HG03060 (cell line): ENCODE results near the gene TSPYL2.

Experiments
- ATAC-seq: cut with Tn5 transposase; IDR thresholded peaks from one replicate; pipeline ENCODE4 v1.9.1; 2021; ENCODE audit warnings: low read depth, moderate number of reproducible peaks; ENCODE audit not compliant: unreplicated experiment

Gene TSPYL2

GRCh38 chrX:53116101-53116500 lies 33.9 kb downstream of the TSPYL2 start:
- ATAC-seq = no peak

- no peak for ATAC-seq
These were observed 39.8 kb downstream of the TSPYL2 start for GRCh38 chrX:53122013-53122412.

DNA sequence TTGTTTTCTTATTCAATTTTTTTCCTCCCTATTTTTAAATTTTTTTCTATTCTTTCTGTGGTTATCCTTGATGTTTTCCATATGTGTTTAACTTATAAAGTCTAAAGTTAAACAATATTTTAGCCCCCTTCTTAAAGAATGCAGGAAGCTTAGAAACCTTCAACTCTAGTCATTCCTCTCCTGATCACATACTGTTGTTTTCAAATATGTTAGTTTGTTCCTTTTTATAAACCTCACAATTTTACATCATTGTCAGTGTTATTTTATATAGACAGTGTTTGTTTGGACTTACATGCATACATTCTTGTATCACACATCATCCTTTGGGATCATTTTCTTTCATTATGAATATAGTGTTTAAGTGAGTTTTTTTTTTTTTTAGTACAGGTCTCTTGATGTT lies 43.3 kb downstream of the TSPYL2 start:
- ATAC-seq = no peak

- no peak for ATAC-seq
These were observed 44.2 kb downstream of the TSPYL2 start for GRCh38 chrX:53126377-53126776.

DNA sequence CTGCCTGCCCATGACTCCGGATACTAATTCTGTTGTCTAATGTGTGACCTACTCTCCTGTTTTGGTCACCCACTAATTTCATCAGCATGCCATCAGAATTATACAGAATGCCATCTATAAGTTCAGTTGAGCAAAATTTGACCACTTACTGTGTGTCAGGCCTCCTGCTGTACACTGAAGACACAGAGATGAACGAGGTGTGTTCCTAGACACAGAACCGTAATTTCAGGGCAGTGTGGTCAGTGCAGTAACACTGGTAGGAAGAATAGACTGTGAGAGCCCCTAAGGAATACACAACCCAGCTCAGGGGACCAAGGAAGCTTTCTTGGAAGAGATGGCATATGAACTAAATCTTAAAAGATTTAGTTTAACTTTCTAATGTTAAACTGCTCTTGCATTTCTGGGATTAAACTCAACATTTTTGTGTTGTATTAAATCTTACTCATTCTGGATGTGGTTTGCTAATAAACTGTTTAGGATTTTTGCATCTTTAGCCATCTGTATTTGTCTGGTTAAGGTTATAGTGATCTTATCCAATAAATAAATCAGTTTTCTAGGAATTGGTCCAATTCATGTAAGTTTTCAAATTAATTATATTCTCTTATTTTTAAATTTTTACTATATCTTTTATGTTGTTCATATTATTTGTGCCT lies 46.1 kb downstream of the TSPYL2 start:
- no peak for ATAC-seq

- no peak for ATAC-seq
These were observed 51.2 kb downstream of the TSPYL2 start for GRCh38 chrX:53133400-53133799.

DNA sequence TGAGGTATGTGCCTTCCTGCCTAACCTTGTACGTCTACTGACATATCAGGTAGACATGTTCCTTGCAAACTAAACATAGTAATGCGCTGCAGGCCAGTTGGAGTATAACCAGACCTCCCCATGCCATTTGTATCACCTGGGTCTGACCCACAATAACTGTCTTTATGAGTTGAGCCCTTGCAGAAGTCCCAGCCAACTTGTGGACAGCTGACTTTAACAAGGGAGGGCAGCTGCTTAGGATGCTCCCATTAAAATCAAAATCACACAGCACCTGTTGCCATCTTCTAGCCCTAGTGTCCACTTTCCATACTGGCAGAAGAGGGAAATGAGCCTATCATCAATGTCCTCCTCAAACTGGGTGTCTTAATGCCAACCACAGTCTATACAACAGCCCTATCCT lies 53.4 kb downstream of the TSPYL2 start:
- no peak for ATAC-seq
